HG02884 (cell line): Measurements from ENCODE around the gene SNORC.

Experiments
- ATAC-seq: cut with Tn5 transposase; IDR thresholded peaks from one replicate; pipeline ENCODE4 v1.9.1; 2021; ENCODE audit warnings: mild to moderate bottlenecking, moderate library complexity; ENCODE audit not compliant: unreplicated experiment

Gene SNORC

GRCh38 chr2:232866104-232866503, 4.0 kb upstream of the SNORC start:
- ATAC-seq: no peak

GRCh38 chr2:232869138-232870017, 686 bp upstream of the SNORC start:
- ATAC-seq: no peak

GRCh38 chr2:232870766-232871371, 805 bp downstream of the SNORC start:
- no peak for ATAC-seq

- ATAC-seq: no peak
Measured at GRCh38 chr2:232871418-232871834, 1.4 kb downstream of the SNORC start.

- no peak for ATAC-seq
Measured at GRCh38 chr2:232871835-232872736, 2.0 kb downstream of the SNORC start.

- ATAC-seq: no peak
Measured at GRCh38 chr2:232872826-232873225, 2.8 kb downstream of the SNORC start.

- no peak for ATAC-seq
Measured at GRCh38 chr2:232873292-232873908, 3.3 kb downstream of the SNORC start.

GRCh38 chr2:232873909-232874641, 4.0 kb downstream of the SNORC start:
- no peak for ATAC-seq

GRCh38 chr2:232874677-232875223, 4.7 kb downstream of the SNORC start:
- no peak for ATAC-seq

- no peak for ATAC-seq
Measured at GRCh38 chr2:232875256-232876121, 5.4 kb downstream of the SNORC start.

GRCh38 chr2:232876161-232876977, 6.3 kb downstream of the SNORC start:
- ATAC-seq: no peak

GRCh38 chr2:232876978-232877441, 6.9 kb downstream of the SNORC start:
- ATAC-seq: no peak

- ATAC-seq: no peak
Measured at GRCh38 chr2:232877940-232878511, 8.0 kb downstream of the SNORC start.

- no peak for ATAC-seq
Measured at GRCh38 chr2:232878855-232879617, 9.0 kb downstream of the SNORC start.

- no peak for ATAC-seq
Measured at GRCh38 chr2:232879618-232880494, 9.8 kb downstream of the SNORC start.

GRCh38 chr2:232880764-232881351, 10.8 kb downstream of the SNORC start:
- no peak for ATAC-seq
